ENCODE measurements around the gene FAM124A.

Gene FAM124A

DNA sequence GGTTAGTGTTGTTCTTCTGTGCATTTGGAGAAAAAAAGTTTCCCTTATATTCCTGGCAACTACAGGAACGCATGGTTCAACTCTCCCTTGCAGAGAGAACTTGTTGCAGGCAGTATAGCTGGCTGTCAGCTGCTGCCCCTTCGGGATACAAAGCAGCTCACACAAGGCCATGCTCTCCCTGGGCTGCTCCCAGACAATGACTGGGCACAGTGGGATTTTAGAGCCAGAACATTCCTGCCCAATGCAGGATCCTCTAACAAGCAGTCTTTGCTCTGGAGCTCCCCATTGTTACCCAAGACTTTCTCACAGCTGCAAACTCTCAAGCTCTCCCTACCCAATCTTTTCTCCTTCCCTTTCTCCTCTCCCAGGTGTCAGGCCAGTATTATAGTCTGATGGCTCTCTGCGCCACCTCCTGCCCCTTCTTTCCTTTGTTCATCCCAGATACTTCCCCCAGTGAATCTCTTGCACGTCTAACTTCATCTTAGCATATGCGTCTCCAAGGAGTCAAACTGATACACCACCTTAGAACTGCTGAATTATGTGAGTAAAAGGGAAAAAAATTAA lies 89.8 kb downstream of the FAM124A start:
- DNase-seq, result no peak

DNA sequence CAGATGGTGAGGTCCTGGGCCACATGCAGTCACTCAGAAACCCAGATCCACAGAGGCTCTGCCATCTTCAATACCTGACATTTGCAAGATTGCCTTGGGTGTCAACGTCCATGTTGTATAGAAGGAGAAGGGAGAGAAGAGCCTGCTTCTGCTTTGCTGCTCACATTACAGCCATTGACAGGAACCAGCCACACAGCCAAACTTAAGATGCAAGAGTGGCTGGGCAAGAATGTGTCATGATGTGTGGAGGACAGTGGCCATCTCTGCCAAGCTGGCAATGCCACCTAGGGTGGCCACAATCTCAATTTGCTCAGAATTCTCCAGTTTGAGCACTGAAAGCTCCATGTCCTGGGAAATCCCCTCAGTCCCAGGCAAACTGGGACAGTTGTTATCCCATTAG lies 91.4 kb downstream of the FAM124A start:
- DNase-seq, result no peak

DNA sequence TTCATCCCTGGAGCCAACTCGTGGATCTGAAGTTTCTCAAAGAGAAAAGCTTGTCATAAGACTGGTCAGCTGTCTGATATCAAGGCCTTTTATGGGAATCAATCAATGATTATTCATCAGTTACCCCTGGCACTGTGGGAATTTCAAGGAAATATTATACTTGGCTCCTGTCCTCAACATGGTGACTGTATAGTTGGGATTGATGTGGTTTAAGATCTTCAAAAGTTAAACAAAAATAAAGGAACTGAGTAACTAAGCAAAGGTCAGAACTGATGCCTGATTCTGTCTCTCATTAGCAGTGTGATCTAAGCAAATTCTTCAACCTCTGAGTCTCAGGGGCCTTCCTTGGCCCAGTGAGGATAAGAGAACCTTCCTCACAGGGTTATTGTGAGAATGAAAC lies 95.1 kb downstream of the FAM124A start:
- DNase-seq, result no peak

GRCh38 chr13:51318015-51318414 lies 95.8 kb downstream of the FAM124A start:
- no peak for DNase-seq

- DNase-seq, result no peak
Observed at GRCh38 chr13:51318876-51319275, 96.7 kb downstream of the FAM124A start.

DNA sequence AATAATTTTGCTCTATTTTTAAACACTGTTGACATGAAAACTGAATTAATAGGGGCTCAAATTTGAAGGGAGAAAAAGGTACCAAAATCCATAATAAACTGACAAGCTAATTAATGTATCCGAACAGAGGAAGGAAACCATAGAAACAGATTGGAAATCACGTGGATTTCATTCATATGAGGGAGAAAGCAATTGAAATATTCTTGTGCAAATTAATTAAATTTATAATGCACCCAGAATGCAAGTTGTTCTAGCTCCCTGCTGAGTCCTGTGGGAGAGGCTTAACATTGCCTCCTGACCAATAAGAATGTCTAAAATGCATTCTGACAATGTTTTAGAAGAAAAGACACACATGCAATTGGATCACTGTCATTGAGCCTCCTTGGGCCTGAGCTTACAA lies 99.6 kb downstream of the FAM124A start:
- DNase-seq, result no peak

GRCh38 chr13:51322826-51323225 lies 100.6 kb downstream of the FAM124A start:
- no peak for DNase-seq

GRCh38 chr13:51323824-51324511 lies 101.8 kb downstream of the FAM124A start:
- DNase-seq, result no peak

DNA sequence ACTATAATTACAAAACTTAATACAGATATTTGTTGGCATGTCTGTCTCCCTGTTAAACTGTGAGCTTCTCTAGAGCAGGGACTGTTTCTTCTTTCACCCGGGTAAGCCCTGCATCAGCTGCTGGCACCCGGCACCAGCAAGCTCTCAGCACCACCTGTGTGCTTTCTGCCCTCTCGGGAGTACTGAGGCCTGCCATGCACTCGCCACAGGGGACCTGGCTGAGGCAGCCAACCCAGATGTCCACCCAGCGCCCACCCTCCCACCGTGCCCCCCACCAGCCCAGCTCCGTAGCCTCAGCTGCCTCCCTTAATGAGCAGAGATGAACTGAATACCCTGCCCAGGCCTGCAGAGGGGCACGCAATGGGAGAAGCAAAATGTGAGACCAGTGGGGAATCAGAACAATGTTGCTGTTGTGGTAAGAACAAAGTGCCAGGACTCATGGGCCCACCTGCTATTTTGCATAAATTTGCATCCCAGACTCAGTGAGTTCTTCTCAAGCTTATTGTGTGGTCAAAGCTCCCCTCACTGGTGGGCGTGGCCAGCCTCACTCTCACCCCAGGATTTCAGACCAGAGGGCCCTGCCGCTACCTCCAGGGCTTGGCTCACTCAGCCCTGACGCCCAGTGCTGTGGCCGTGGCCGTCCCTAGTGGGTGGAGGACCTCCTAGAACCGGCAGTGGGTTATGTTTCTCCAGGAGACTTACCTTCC lies 102.7 kb downstream of the FAM124A start:
- no peak for DNase-seq

GRCh38 chr13:51325837-51326236 lies 103.6 kb downstream of the FAM124A start:
- DNase-seq, result no peak

- DNase-seq, result no peak
Observed at GRCh38 chr13:51326777-51327176, 104.6 kb downstream of the FAM124A start.

DNA sequence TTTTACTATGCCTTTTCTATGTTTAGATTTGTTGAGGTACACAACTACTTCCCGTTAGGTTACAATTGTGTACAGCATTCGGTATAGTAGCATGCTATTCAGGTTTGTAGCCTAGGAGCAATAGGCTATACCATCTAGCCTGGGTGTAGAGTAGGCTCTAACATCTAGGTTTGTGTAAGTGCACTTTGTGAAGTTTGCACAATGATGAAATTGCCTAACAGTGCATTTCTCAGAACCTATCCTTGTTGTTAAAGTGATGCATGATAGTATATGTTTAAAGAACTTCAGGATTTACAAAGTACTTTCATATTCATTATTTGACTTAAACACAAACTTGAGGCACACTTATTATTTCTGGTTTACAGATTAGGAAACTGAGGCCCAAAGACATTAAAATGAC lies 105.8 kb downstream of the FAM124A start:
- no peak for DNase-seq

DNA sequence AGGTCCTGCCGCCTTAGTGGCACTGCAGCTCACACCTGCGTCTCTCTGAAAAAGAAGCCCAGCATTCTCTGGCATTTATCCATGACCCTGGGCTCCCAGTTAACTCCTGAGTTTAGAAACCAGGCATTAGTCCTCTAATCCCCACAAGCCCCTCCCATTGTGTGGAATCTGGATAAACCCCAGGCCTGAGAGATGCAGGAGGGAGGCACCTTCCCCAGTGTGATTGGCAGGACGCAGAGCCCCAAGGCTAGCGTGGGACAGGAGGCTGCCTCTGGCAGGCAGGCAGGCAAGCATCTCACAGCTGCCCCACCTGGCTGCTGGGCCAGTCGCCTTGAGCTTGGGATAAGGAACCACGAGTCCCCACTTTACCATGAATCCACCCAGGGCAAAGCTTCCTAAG lies 106.3 kb downstream of the FAM124A start:
- no peak for DNase-seq

DNA sequence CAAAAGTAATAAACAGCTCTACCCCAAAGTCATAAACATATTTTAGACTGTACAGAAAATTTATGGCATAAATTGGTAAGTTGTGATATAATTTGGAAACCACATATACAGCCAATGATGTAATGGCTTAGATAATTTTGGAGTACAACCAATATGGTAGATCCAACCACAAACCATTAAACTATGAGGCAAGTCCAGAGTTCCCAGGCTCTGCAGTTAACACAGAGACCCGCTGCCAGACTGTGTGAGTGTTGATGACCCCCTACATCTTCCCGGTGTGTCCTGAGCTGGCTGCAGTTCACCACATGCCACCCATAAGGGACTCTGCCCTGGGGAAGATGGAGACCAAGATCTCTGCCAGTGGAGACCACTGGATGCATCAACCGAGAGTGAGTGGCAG lies 107.4 kb downstream of the FAM124A start:
- no peak for DNase-seq

DNA sequence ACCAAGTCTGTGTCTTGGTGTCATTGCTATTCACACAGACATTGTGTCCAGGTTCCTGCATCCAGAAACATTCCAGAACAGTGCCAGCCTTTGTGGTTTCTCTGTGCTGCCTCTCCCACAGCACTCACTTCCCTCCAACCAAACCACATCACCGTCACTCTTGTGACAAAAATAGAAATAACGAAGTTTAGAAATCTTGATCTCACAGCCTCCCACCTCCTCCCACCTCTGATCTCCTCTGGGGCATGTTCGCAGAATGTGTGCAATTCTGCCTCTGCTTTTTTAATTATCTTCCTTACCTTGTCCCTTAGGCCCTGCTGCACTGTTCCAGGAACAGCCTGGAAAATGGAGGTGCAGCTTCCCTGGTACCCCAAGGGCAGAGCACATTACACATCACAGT lies 108.6 kb downstream of the FAM124A start:
- no peak for DNase-seq

DNA sequence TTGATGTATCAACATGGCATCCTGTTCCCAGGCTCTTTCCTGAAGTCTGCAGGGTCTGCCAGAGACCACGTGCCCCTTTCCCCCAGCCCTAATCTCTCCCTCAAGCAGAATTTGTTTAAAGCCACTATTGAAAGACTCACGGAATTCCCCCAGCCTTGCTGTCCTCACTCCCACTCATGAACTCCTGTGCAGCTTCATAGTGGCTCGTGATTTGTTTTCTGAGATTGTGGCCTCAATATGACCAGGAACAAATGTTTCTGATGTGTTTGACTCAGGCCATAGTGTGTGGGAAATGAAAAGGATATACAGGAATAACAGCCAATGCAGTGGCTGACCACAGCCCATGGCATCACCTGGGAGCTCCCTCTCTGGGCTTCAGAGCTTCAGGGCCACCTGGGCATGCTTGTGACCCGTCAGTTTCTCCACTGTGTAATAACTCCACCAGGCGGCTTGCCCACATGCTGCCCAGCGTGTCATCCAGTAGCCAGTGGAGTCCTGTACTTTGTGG lies 109.2 kb downstream of the FAM124A start:
- no peak for DNase-seq

GRCh38 chr13:51332566-51333361 lies 110.6 kb downstream of the FAM124A start:
- DNase-seq, result no peak

- no peak for DNase-seq
Observed at GRCh38 chr13:51333421-51333820, 111.2 kb downstream of the FAM124A start.

GRCh38 chr13:51333826-51334225 lies 111.6 kb downstream of the FAM124A start:
- no peak for DNase-seq
